ENCODE data around the gene SLC25A41. TPM values are rescaled to one million over a fixed set of nuclear protein-coding genes. Genes with fewer than 3 reads are reported as not detected.

Gene SLC25A41
- total and polyA plus RNA-seq, 2 of the 13 experiments (the other 11 are each of a cell fraction or from before 2014, with no cell fraction given) = 0.33 to 0.95 TPM

DNA sequence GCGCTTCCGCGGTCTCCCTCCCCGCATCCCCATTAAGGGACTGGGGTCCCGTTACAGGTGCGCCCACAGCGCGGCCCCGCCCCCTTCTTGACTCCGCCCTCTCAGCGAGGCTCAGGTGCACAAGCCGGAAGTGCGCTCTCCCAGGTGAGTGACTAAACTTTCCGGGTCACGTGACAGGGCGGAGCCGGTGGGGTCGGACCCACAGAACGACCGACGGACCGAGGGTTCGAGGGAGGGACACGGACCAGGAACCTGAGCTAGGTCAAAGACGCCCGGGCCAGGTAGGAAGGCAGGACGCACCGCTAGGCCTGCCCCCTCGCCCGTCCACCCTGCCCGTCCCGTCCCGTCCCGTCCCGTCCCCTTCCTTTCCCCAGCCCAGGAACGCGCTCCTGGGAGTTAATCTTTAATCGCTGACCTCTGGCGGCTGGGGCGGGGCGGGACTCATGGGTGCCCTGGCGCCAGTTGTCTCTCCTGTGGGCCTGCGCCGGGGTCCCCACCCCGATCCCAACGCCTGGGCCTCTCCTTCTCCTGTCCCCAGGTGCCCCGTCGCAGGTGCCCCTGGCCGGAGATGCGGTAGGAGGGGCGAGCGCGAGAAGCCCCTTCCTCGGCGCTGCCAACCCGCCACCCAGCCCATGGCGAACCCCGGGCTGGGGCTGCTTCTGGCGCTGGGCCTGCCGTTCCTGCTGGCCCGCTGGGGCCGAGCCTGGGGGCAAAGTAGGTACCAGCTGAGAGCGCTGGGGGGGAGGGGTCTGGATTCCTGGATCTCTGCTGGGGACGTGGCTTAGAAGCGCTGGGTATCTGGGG, 30.7 kb upstream of the SLC25A41 start, which contains the start of gene CRB3 (continued):
- TF ChIP-seq, protein P1, sequence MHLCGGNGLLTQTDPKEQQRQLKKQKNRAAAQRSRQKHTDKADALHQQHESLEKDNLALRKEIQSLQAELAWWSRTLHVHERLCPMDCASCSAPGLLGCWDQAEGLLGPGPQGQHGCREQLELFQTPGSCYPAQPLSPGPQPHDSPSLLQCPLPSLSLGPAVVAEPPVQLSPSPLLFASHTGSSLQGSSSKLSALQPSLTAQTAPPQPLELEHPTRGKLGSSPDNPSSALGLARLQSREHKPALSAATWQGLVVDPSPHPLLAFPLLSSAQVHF (CRISPR knock-in tag; IDR thresholded peaks at IDR 0.05) = no peak
- TF ChIP-seq ZNF460 (CRISPR knock-in tag; IDR thresholded peaks at IDR 0.05; ENCODE audit: borderline replicate concordance) (no peak), ZNF547 (CRISPR knock-in tag; IDR thresholded peaks at IDR 0.05) (no peak), ZSCAN22 (CRISPR knock-in tag; IDR thresholded peaks at IDR 0.05) (no peak), CCAR2 (optimal IDR thresholded peaks at IDR 0.05; ENCODE audit: low read depth, low read length) (no peak), MEF2D (CRISPR knock-in tag; IDR thresholded peaks at IDR 0.05) (no peak), ZNF343 (CRISPR knock-in tag; IDR thresholded peaks at IDR 0.05) (peak; percentile 49; the same call in 1 of the 2 replicates), PHF20 (CRISPR knock-in tag; IDR thresholded peaks at IDR 0.05) (no peak; the same call in 1 of the 2 replicates), ZNF780A (CRISPR knock-in tag; IDR thresholded peaks at IDR 0.05) (no peak), HNRNPK (IDR thresholded peaks at IDR 0.05; ENCODE audit: low read depth, low read length, poor library complexity, severe bottlenecking) (peak; percentile 60), ZNF335 (CRISPR knock-in tag; IDR thresholded peaks at IDR 0.05) (peak; percentile 52), ZNF891 (CRISPR knock-in tag; IDR thresholded peaks at IDR 0.05) (peak; percentile 75; the same call in 1 of the 2 replicates), PRMT3 (CRISPR knock-in tag; IDR thresholded peaks at IDR 0.05; ENCODE audit: borderline replicate concordance, low read depth) (no peak), MAZ (IDR thresholded peaks at IDR 0.05; ENCODE audit: borderline replicate concordance, low read depth, low read length) (no peak), MAZ (CRISPR knock-in tag; IDR thresholded peaks at IDR 0.05; ENCODE audit: low read depth) (peak; percentile 84), ZFAT (CRISPR knock-in tag; conservative IDR thresholded peaks at IDR 0.05) (no peak), ZNF552 (CRISPR knock-in tag; IDR thresholded peaks at IDR 0.05; ENCODE audit: borderline replicate concordance) (no peak), TCF7L2 (IDR thresholded peaks at IDR 0.05; ENCODE audit: low read depth, low read length) (no peak), SALL1 (CRISPR knock-in tag; IDR thresholded peaks at IDR 0.05) (peak; percentile 42; the same call in 1 of the 2 replicates), KLF9 (CRISPR knock-in tag; IDR thresholded peaks at IDR 0.05; ENCODE audit: low read depth) (no peak)
- TF ChIP-seq, protein P2, sequence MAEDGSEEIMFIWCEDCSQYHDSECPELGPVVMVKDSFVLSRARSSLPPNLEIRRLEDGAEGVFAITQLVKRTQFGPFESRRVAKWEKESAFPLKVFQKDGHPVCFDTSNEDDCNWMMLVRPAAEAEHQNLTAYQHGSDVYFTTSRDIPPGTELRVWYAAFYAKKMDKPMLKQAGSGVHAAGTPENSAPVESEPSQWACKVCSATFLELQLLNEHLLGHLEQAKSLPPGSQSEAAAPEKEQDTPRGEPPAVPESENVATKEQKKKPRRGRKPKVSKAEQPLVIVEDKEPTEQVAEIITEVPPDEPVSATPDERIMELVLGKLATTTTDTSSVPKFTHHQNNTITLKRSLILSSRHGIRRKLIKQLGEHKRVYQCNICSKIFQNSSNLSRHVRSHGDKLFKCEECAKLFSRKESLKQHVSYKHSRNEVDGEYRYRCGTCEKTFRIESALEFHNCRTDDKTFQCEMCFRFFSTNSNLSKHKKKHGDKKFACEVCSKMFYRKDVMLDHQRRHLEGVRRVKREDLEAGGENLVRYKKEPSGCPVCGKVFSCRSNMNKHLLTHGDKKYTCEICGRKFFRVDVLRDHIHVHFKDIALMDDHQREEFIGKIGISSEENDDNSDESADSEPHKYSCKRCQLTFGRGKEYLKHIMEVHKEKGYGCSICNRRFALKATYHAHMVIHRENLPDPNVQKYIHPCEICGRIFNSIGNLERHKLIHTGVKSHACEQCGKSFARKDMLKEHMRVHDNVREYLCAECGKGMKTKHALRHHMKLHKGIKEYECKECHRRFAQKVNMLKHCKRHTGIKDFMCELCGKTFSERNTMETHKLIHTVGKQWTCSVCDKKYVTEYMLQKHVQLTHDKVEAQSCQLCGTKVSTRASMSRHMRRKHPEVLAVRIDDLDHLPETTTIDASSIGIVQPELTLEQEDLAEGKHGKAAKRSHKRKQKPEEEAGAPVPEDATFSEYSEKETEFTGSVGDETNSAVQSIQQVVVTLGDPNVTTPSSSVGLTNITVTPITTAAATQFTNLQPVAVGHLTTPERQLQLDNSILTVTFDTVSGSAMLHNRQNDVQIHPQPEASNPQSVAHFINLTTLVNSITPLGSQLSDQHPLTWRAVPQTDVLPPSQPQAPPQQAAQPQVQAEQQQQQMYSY (CRISPR knock-in tag; IDR thresholded peaks at IDR 0.05) = peak; percentile 61; the same call in 1 of the 2 replicates
- TF ChIP-seq, protein P3, sequence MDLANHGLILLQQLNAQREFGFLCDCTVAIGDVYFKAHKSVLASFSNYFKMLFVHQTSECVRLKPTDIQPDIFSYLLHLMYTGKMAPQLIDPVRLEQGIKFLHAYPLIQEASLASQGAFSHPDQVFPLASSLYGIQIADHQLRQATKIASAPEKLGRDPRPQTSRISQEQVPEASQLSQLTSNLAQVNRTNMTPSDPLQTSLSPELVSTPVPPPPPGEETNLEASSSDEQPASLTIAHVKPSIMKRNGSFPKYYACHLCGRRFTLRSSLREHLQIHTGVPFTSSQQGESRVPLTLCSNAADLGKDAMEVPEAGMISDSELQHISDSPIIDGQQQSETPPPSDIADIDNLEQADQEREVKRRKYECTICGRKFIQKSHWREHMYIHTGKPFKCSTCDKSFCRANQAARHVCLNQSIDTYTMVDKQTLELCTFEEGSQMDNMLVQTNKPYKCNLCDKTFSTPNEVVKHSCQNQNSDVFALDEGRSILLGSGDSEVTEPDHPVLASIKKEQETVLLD (CRISPR knock-in tag; IDR thresholded peaks at IDR 0.05; ENCODE audit: low read depth) = no peak

Measured in HepG2 (cell line).